Fibroblast of skin of back (primary cell): ENCODE measurements around the gene ANXA10. TPM values are rescaled to one million over a fixed set of nuclear protein-coding genes. Genes with fewer than 3 reads are reported as not detected.
"Not testable (repeated sequence)": the region's sequence is repeated elsewhere in the genome, so short reads cannot be mapped to it uniquely, and the experiment has no call there.

Experiments used
- DNase-seq: peaks from one replicate; pipeline ENCODE4 v3.0.0-alpha.2; 2013
- polyA plus RNA-seq, 2 experiments: library from polyadenylated mRNA; unstranded; fragments of 120-200 nt; gene quantifications; one replicate each; pipeline ENCODE4 v1.2.1, GENCODE V29; 2013; ENCODE audit not compliant: insufficient read length in 2 of 2

The ANXA10 gene
- polyA plus RNA-seq (2013, experiment 1 of 2; ENCODE audit: insufficient read length) = not detected
- 0.20 TPM for polyA plus RNA-seq (2013, experiment 2 of 2; ENCODE audit: insufficient read length)

GRCh38 chr4:168092176-168092712 lies at the start of gene ANXA10:
Gene ANXA10 (plus strand): TSS chr4:168092537. CDS start chr4:168092701, 164 bp downstream.
- no peak for DNase-seq

DNA sequence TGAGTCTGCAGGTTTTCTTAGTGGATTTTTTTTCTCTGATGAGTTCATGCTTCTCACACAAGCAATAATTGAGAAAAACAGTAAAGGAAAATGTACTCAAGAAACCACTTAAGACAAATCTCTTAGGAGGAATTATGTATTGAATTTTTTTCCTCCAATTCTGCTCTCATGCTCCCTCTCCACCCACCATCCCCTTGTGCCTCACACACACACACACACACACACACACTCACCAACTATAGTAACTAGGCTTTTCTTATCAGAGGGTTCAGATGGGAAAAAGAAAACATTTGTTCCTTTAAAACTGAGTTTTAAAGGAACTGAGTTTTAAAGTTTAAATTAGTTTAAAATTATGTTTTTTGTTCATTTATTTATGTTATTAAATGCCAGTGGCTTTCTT lies 47.0 kb upstream of the ANXA10 start:
- DNase-seq = no peak

DNA sequence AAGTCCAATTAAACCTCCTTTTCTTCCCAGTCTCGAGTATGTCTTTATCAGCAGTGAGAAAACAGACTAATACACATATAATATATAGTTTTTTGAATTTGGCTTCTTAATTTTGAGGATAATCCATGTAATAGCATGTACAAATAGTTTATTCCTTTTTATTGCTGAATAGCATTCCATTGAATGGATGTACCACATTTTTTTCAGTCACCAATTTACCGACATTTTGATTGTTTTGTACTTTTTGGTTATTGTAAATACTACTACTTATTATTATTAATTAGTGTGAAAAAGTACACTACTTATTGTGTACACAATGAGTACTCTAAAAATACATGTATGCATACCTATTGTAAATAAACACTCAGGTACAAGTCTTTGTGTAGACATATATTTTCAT lies 42.3 kb upstream of the ANXA10 start:
- no peak for DNase-seq

DNA sequence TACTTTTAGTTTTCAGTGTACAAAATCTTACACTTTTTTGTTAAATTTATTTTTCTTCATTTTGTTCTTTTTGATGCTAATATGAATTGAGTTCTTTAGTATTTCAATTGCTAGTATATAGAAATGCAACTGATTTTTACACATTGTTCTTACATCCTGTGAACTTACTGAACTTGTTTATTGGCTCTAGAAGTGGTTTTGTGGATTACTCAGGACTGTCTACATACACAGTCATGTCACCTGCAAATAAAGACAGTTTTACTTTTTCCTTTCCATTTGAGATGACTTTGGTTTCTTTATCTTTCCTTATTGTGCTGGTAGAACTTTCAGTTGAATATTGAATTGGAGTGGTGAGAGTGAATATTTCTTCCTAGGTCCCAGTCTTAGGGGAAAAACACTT lies 40.8 kb upstream of the ANXA10 start:
- no peak for DNase-seq

GRCh38 chr4:168057412-168057811 lies 34.9 kb upstream of the ANXA10 start:
- no peak for DNase-seq

GRCh38 chr4:168059251-168059650 lies 33.1 kb upstream of the ANXA10 start:
- DNase-seq = peak; percentile 71

DNA sequence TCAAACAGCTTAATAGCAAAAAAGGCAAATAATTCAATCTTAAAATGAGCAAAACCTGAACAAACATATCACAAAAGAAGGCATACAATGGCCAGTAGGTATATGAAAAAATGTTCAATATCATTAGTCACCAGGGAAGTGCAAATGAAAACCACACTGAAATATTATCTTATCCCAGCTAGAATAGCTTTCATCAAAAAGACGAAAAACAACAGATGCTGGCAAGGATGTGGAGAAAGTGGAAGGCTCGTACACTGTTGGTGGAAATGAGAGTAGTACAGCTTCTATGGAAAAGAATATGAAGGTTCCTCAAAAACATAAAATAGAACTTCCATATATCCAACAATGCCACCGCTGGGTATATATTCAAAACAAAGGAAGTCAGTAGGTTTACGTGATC lies 29.3 kb upstream of the ANXA10 start:
- DNase-seq = no peak

DNA sequence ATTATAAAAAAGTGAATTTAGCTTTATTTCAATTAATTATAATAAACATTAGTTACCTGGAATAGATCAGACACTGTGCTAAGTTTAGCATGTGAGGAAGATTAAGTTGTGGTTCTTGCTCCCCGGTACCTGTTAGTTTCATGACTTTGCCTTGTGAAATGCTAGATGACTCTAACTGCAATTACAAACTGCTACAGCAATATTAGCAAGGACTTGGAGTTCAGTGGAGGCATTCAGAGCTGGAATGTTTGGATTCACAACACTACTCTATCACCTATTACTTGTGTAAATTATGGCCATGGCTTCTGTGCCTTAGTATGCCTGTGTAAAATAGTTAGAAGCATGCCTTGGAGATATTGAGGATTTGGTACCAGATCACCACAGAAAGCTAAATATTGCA lies 21.4 kb upstream of the ANXA10 start:
- peak; percentile 21 for DNase-seq

GRCh38 chr4:168071304-168071703 lies 21.0 kb upstream of the ANXA10 start:
- DNase-seq = no peak

DNA sequence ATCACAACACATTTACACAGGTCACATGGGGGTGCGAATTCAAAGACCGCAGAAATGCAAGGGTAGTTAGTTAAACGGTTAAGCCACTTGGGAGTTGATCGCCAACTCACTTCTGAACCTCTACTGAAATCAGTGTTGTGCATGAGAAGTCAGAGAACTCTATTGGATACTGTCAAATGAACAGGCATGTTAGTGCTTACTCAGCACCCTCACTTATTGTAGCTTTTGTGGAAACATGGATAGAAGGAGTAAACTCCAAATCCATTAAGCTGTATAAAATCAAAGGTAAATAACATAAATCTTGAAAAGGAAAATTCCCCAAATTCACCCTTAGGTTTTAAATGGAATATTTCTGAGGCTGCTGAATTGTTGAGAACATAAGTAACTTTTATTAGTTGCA lies 17.5 kb upstream of the ANXA10 start:
- DNase-seq = no peak

DNA sequence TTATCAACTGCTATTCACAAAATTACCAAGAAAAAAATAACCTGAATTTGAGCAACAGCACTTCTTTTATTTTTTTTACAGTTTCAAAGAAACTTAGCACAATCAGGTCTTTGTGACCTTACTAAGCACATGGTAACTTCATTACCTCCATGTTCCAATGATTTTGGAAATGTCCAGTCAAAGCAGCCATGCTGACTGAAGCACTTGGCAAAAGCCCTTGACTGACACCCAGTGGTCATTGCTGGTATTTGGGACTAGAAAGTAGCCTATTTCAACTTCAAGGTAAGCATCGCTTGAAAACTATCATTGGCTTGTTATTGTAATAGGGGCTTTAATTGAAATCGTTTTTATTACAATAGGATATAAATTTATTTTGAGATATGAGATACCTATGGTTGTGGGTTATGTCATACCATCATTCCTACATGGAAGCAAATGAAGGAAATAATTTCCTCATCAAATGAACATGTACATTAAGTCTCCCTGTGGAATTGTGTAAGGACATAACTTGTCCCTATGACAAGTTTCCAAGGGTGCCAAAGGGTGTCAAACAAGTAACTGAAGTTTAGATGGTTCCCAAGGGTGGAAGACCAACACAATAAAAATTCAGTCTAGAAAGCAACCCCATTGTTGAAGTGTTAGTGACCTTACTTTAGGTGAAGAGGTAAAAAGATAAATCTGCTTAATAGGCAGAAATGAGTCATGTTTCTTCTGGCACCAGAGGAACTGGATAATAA lies 15.2 kb upstream of the ANXA10 start:
- DNase-seq = peak; percentile 57

- DNase-seq = no peak
Measured at GRCh38 chr4:168077726-168078239, 14.6 kb upstream of the ANXA10 start.

- no peak for DNase-seq
Measured at GRCh38 chr4:168082379-168082778, 10.0 kb upstream of the ANXA10 start.

- peak; percentile 52 for DNase-seq
Measured at GRCh38 chr4:168095776-168096406, 3.6 kb downstream of the ANXA10 start.

DNA sequence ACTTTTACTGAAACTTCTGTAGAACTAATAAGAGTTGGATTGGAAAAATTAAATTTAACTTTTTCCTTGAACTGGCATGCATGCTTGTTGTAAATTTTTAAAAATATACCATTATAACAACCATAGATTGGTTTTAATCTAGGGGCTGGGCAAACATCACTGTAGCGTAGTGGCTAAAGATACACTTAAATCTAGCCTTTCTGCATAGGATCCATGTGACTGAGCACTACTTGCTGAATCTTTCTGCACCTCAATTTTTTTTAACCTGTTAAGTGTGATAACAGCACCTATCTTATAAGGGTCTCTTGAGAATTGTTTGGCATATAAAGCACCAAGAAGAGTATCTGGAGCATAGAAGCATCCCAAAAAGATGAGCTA lies 4.1 kb downstream of the ANXA10 start:
- no peak for DNase-seq

- no peak for DNase-seq
Measured at GRCh38 chr4:168097161-168097560, 4.8 kb downstream of the ANXA10 start.

DNA sequence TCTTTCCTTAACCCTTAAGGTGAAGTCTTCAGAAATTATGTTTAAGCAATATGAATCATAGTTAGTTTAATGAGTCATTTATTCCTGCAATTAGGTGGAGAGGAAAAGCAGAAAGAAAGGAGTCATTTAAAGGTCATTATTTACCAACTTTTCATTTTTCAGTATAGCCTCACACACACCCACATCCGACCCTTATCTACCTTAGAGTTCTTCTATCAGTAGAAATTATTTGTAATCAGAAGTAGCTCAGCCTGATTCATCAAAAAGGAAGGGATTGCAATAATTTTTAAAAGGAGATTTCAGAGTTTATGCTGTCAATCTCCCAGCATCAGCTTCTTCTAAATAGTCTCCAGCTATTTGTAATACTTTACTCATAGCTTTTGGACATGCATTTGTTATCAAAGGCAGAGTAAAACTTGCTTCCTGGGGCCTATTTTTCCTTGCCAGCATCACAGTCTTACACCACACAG lies 5.9 kb downstream of the ANXA10 start:
- DNase-seq = peak; percentile 40

- DNase-seq = no peak
Measured at GRCh38 chr4:168099195-168099594, 6.9 kb downstream of the ANXA10 start.

DNA sequence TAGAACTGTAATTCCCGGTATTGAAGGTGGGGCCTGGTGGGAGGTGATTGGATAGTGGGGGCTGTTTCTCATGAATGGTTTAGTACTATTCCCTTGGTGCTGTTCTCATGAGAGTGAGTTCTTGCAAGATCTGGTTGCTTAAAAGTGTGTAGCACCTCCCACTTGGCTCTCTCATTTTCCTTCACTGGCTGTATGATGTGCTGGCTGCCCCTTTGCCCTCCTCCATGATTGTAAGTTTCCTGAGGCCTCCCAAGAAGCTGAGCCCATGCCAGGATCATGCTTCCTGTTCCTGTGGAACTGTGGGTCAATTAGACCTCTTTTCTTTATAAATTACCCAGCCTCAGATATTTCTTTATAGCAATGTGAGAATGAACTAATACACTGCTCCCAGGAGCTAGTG lies 8.7 kb downstream of the ANXA10 start:
- no peak for DNase-seq

GRCh38 chr4:168102403-168102802 lies 10.1 kb downstream of the ANXA10 start:
- no peak for DNase-seq

DNA sequence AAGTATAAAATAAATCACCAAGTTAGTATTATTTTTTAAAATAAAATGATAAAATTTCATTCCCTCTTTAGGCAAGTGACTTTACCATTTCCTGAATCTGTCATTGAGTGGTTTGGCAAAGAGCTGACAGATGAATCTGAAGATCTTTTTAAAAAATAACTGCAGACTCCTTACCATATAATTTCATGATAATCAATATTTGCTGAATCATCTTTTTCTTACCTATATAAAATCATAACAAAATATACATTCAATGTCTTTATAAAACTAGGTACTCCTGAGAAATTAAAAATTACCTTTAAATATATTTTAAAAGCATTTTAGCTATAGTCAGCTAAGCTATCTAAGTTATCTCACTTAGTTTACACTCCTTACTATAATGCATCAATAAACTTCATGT lies 17.2 kb downstream of the ANXA10 start:
- DNase-seq = no peak

DNA sequence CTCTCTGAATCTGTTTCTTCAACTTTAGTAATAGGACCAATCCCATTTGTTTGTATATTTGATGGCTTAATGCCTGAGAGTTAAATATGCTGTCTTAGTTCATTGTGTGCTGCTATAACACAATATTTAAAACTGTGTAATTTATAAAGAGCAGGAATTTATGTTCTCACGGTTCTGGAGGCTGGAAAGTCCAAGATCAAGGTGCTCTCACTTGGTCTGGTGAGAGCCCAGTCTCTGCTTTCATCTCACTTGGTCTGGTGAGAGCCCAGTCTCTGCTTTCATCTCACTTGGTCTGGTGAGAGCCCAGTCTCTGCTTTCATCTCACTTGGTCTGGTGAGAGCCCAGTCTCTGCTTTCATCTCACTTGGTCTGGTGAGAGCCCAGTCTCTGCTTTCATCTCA lies 20.7 kb downstream of the ANXA10 start:
- not testable (repeated sequence) for DNase-seq

DNA sequence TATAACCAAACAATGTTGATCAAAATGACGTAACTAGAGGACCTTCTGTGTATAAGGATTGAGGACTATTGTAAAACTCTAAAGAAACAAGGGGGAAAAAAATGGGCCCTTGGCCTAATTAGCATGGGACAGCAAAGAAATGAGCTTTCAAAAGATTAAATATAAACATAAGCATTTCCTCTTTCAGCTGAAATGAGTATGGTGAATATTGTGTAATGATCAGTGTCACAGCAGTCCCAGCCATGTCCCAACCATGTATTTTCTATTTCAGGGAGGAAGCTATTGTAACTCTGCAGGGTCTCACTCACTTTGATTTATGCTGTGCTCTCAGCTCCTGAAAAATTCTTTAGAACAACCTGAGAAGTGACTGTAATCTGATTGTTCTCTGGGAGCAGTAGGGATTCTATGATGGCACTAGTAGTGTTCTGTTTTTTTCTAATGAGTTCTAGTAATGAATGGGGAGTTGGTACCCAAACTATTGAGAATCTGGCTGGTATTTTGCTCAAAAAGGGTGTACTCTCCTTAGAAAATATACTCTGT lies 25.8 kb downstream of the ANXA10 start:
- DNase-seq = no peak
